Measurements from ENCODE around the gene SMIM45.

Gene SMIM45

GRCh38 chr22:41913040-41913719 is 38.8 kb upstream of the SMIM45 start:
- Histone ChIP-seq H3K4me3 (no peak overlapping the region), H3K9me3 (no peaks in the 10 kb centered on the region), H3K27ac (no peak overlapping the region), H3K4me1 (peaks cover 8 to 18% (median 12%) of the 10 kb centered on the region in 3 donors), H3K36me3 (no peaks in the 10 kb centered on the region), H3K27me3 (peaks cover 0 to 23% (median 12%) of the 10 kb centered on the region in 4 donors)
- intact Hi-C loops (cut with DNase I), result no loop called here
- TF ChIP-seq CTCF (IDR thresholded peaks at IDR 0.05), result no peak
- no peak for DNase-seq
- no peak for ATAC-seq
- FAIRE-seq, result no peak
- WGBS, 2 donors, result 71 to 75% methylated on average over 11 of the region's 11 CpGs

DNA sequence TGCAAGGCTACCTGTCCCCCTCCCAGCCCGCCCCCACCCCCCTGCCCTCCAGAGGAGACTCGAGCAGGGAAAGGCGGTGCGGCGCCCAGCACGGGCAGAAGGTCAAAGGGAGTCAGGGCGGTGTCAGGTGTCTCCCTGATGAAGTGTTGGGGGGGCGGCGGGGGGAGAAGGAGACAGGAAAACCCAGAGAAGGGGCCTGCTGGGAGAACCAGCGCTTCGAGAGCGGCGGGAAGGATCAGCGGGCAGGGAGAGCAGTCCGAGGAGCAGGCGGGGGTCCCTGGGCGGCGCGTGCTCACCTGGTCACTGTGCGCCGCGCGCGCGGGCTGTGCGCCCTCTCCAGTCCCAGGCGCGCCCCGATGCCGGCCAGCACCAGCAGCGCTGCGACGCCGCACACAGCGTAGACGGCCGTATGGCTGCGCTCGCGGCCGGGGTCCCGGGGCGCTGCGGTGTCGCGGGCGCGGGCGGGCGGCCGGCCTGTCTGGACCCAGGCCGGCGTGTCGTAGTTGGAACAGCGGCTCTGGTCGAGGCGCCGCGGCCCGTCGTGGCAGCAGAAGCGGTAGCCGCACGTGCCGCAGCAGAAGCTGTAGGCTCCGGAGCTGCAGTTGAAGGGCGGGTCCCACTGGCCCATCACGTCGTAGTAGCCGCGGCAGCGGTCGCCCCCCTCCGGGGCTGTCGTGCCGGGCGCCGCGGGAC is 38.0 kb upstream of the SMIM45 start:
- no peaks in the 10 kb centered on the region for H3K9me3 ChIP-seq
- ATAC-seq, result no peak
- H3K4me3 ChIP-seq, result peak overlapping the region in 1 of 4 donors; percentile 34
- peaks cover 8 to 18% (median 12%) of the 10 kb centered on the region in 3 donors for H3K4me1 ChIP-seq
- no peak for TF ChIP-seq CTCF (IDR thresholded peaks at IDR 0.05)
- 4 to 6% methylated on average over 33 to 79 of the region's 79 CpGs for WGBS, 2 donors
- intact Hi-C loops (cut with DNase I), result no loop called here
- H3K27me3 ChIP-seq, result peaks cover 0 to 23% (median 12%) of the 10 kb centered on the region in 4 donors
- H3K36me3 ChIP-seq, result no peaks in the 10 kb centered on the region
- no peak for FAIRE-seq
- no peak overlapping the region for H3K27ac ChIP-seq
- DNase-seq, result no peak

GRCh38 chr22:41914611-41915034 is 37.3 kb upstream of the SMIM45 start:
- ATAC-seq (peak in 1 of 4 donors; percentile 10), FAIRE-seq (no peak), DNase-seq (no peak)
- H3K36me3 ChIP-seq, result no peaks in the 10 kb centered on the region
- H3K27ac ChIP-seq, result no peak overlapping the region
- TF ChIP-seq CTCF (IDR thresholded peaks at IDR 0.05), result no peak
- peaks cover 8 to 21% (median 16%) of the 10 kb centered on the region in 3 donors for H3K4me1 ChIP-seq
- peaks cover 0 to 23% (median 12%) of the 10 kb centered on the region in 4 donors for H3K27me3 ChIP-seq
- intact Hi-C loops (cut with DNase I), result no loop called here
- H3K9me3 ChIP-seq, result no peaks in the 10 kb centered on the region
- WGBS, 2 donors, result 1 to 2% methylated on average over 39 to 67 of the region's 67 CpGs
- peak overlapping the region in 3 of 4 donors; percentile 16 to 52 (median 34) for H3K4me3 ChIP-seq

DNA sequence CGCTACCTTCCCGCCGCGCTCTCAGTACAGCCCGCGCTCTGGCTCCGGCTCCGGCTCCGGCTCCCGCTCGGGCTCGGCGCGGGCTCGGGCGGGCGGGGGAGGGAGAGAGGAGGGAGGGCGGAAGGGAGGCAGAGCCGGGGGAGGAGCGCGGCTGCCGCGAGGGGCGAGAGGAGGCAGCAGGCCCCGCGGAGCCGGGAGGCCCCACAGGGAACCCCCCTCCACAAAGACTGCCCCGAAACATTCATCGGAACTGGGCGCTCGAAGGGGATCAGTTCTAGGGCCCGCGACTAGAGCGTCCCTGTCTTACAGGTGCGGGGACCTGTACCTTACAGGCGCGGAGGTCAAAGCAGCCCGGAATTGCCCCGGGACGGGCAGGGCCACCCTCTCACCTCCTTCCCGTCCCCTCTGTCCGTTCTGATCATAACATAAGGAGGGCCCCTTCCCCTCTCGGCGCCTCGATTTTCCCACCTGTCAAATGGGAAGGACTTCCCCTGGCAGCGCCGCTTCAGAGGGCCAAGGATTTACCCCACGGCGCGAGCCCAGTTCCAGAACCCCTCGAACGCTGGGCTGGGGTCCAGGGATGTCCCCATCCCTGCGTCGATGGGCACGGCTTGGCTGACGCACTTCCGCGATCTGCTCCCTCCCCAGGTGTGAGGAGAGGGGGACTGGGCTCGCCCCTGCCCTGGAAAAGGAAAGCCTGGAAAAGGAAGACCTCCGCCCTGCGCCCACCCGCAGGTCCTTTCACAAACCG is 36.7 kb upstream of the SMIM45 start, which contains the start of gene SHISA8:
SHISA8 (minus strand) TSS at position 40 of the 751 bp plus-strand sequence. CDS start 407 bp downstream, outside the sequence.
- peaks cover 0 to 23% (median 12%) of the 10 kb centered on the region in 4 donors for H3K27me3 ChIP-seq
- peak; percentile 59 to 79 (median 74) for ATAC-seq
- intact Hi-C loops (cut with DNase I), result no loop called here
- FAIRE-seq, result no peak
- DNase-seq, result peak in 4 of 6 donors; percentile 33 to 86 (median 50)
- H3K4me1 ChIP-seq, result peaks cover 8 to 20% (median 17%) of the 10 kb centered on the region in 3 donors
- no peaks in the 10 kb centered on the region for H3K9me3 ChIP-seq
- no peak within 1 kb of the TSS for H3K27ac ChIP-seq
- no peak for TF ChIP-seq CTCF (IDR thresholded peaks at IDR 0.05)
- 10% methylated on average over 45 to 63 of the region's 63 CpGs for WGBS, 2 donors
- H3K36me3 ChIP-seq, result no peaks in the 10 kb centered on the region
- H3K4me3 ChIP-seq, result peak within 1 kb of the TSS in 3 of 4 donors; percentile 16 to 52 (median 34)
